GM12873 (cell line): ENCODE data around the gene CDC6.

Source experiments
- CTCF ChIP-seq: IDR thresholded peaks from 2 replicates; pipeline ENCODE4 v1.5.1; 2012; ENCODE audit warnings: low read depth, mild to moderate bottlenecking, moderate library complexity, low read length, control low read depth; ENCODE audit not compliant: insufficient read depth; ENCODE audit errors: missing control alignments

CDC6 gene

GRCh38 chr17:40327735-40328385 lies 40.2 kb downstream of the CDC6 start:
- TF ChIP-seq CTCF = no peak

GRCh38 chr17:40328386-40328766 lies 40.7 kb downstream of the CDC6 start:
- TF ChIP-seq CTCF = no peak

DNA sequence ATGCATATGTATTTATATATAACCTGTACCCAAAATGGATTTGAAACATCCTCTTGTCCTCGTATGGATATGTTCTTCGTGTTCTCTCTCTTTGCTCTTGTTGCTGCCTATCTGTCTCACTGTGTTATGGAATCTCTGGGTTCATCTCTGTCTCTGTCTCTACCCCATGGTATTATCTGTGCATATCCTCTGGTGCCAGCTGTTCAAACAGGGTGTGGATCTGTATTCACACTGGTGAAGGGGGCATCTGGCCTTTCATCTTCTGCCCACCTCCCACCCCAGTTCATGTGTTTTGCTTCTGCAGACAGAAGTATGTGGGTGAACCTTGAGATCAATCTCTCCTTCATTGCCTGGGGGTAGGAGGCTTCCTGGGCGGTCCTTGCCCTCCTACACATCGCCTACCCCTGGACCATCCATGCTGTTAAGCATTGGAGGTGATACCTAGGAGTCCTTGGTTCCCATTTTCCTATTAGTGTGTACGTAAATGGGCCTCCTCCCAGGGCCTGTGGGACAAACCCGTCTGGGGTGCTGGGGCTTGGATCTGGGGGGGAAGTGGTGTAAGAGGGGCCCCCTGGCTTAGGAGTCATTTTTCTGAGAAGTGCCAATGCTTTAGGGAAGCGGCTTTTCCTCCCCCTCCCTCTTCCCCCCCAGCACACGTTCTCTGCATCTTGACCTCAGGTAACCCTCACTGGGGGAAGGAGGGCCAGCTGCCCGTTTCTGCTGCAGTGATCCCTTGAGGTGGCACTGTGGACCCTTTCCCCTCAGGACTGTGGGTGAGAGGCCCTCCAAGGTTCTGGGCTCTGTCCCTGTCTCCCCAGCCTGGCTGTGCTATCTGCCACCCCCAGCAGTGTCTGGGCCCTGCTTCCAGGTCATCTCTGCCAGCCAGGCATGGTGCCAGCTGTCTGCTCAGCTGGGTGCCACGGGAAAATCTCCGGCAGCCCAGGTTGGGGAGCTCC lies 42.4 kb downstream of the CDC6 start:
- no peak for TF ChIP-seq CTCF

DNA sequence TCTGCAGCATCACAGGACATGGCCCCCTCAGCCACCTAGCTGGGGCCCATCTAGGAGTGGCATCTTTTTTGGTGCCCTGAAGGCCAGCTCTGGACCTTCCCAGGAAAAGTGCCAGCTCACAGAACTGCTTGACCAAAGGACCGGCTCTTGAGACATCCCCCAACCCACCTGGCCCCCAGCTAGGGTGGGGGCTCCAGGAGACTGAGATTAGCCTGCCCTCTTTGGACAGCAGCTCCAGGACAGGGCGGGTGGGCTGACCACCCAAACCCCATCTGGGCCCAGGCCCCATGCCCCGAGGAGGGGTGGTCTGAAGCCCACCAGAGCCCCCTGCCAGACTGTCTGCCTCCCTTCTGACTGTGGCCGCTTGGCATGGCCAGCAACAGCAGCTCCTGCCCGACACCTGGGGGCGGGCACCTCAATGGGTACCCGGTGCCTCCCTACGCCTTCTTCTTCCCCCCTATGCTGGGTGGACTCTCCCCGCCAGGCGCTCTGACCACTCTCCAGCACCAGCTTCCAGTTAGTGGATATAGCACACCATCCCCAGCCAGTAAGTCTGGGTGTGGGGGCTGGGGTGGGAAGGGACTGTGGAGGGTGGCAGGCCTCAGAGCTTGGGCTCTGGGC lies 43.3 kb downstream of the CDC6 start:
- no peak for TF ChIP-seq CTCF

DNA sequence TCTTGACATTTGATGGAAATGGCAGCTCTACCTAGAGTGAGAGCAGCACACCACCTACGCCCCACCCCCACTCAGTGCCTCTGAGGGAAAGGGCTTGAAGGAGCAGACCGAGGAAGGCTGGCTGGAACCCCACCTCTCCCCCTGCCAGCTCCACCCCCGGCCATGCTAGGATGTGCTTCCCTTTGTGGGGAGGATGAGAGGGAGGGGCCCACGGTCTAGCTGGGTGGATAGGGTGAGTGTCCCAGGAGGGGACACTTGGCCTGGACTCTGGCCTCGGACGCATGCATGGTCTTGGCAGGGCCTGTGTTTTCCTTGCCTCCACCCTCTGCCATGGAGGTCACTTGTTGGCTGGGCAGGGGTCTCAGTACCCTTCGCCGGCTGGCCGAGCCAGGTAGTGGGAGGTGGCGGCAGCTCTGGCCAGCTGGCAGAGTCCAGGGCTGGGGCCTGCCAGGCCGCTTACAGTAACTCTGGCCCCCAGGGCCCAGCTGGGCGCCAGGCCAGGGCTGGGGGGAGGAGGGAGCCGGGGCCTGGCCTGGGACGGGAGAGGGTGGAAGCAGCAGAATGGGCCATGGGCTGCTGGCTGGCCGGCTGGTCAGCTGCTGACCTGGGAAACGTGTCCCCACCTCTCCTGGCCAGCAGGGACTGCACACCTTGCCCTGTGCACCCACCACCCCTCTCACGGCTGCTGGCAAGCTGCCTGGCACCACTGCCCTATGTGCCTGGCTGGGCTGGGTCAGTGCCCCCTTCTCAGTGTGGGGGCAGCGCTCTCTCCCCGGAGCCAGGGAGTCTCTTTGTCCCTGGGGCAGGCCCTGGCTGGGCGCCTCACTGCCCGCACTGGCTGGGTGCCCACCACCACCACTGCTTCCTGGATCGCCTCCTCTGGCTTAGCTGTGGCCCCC lies 44.3 kb downstream of the CDC6 start:
- TF ChIP-seq CTCF = no peak

GRCh38 chr17:40333781-40334448 lies 46.2 kb downstream of the CDC6 start:
- TF ChIP-seq CTCF = no peak
